T47D (cell line): Measurements from ENCODE around the gene MATCAP1.

ENCODE experiments used
- DNase-seq, 2 experiments: peaks; one replicate each; pipeline versions ENCODE4 v3.0.0 to v3.0.0-alpha.2; 2011 to 2012; ENCODE audit warnings: low read depth in 1 of 2, low spot score in 1 of 2
- JUND ChIP-seq: IDR thresholded peaks from 2 replicates; pipeline ENCODE4 v1.6.1; 2012; ENCODE audit warnings: low read depth
- in situ Hi-C: cut with HindIII; loops from 2 replicates; pipeline ENCODE4 v1.10.0; 2016; ENCODE audit warnings: low sequenced_read_pairs, low pct_unique_long_range_greater_than_20kb

MATCAP1 gene

GRCh38 chr16:67150047-67150832 is 33.5 kb downstream of the MATCAP1 start:
- in situ Hi-C loops = no loop called here
- no peak for DNase-seq
- TF ChIP-seq JUND = no peak

- no peak for TF ChIP-seq JUND
- no peak for DNase-seq
- in situ Hi-C loops = no loop called here
These were observed 34.3 kb downstream of the MATCAP1 start for GRCh38 chr16:67149276-67150046.

- in situ Hi-C loops = no loop called here
These were observed 35.0 kb downstream of the MATCAP1 start for GRCh38 chr16:67148656-67149275.

DNA sequence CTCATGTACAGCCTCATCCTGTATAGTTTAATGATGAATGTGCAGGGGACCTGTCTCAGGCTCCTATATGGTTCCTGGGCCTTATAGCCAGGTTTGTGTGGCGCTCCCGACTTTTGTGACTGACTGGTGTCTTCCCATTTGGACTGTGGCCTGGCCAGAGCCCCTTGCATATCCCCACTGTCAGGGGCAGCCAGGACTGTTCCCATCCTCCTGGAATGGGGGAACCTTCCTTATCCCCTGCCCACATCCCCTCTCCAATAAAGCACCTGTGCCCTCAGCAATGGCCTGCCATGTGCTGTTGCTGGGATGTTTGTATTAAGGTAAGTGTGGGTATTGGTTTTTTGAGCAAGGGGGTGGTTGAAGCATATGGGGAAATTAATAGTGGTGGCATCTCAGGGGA is 35.5 kb downstream of the MATCAP1 start:
- no peak for TF ChIP-seq JUND
- DNase-seq = no peak
- in situ Hi-C loops = no loop called here

More at GRCh38 chr16:67148656-67149275, 35.0 kb downstream of the MATCAP1 start:
- TF ChIP-seq JUND = no peak
- no peak for DNase-seq

GRCh38 chr16:67147437-67148140 is 36.2 kb downstream of the MATCAP1 start:
- no peak for DNase-seq
- in situ Hi-C loops = no loop called here
- TF ChIP-seq JUND = no peak

GRCh38 chr16:67146523-67147357 is 37.0 kb downstream of the MATCAP1 start:
- DNase-seq = no peak
- in situ Hi-C loops = no loop called here
- TF ChIP-seq JUND = no peak

DNA sequence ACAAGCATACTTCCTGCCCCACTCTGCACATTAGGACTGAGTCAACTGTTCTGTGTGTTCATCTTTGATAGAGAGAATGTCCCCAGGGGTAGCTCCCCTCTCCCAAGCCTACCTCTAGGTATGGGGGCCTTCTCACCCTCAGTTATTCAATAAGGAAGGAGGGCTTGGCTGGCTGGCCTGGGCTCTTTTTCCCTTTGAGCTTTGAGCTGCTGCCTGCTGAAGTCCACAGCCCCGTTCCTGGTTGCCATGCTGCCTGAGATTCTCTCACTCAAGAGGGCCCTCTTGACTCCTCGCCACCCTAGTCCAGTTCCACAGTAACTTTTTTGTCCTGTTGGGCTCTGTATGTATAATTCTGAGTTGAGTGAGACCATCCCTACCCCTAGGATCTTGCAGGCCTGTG is 38.0 kb downstream of the MATCAP1 start:
- TF ChIP-seq JUND = no peak
- DNase-seq = no peak
- in situ Hi-C loops = no loop called here

GRCh38 chr16:67144943-67145342 is 38.8 kb downstream of the MATCAP1 start:
- no peak for DNase-seq
- in situ Hi-C loops = no loop called here

DNA sequence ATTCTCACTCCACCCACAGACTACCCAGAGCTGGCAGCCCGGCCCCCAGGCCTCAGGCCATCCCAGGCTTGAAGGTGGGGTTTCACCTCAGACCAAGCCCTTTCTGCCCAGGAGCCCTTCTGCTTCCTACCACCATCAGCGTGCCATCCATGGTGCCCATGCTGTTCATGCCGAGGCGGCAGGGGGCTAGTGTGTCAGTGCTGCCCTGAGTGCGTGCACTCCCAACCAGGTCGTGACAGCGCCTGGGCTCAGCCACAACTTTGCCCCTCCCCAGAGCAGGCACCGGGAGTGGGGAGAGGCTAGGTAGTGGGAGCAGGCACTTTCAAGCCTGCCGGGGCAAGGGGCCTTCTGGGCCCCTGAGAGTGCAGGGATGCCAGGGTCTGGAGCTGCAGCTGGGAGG is 41.4 kb downstream of the MATCAP1 start:
- in situ Hi-C loops = no loop called here
- TF ChIP-seq JUND = no peak
- DNase-seq = no peak

More at GRCh38 chr16:67144943-67145342, 38.8 kb downstream of the MATCAP1 start:
- TF ChIP-seq JUND = no peak

DNA sequence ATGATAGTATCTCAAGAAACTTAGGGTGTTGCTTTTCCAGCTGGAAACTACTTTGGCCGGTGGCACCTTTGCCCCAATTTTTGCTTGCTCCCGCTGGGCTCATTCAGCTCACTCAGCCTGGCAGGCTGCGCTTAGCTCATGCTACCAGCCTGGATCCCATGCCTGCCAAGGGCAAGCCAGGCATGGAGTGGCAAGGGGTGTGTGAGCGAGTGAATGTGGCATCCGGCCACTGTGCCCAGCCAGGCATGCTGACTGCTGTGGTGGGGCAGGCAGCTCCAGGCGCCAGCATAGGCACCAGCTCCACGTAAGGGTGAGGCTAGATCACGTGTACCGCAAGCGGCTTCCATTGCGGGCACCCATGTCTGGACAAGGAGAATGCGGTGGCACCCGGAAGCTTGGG is 42.4 kb downstream of the MATCAP1 start:
- in situ Hi-C loops = no loop called here
- no peak for TF ChIP-seq JUND
- DNase-seq = no peak

DNA sequence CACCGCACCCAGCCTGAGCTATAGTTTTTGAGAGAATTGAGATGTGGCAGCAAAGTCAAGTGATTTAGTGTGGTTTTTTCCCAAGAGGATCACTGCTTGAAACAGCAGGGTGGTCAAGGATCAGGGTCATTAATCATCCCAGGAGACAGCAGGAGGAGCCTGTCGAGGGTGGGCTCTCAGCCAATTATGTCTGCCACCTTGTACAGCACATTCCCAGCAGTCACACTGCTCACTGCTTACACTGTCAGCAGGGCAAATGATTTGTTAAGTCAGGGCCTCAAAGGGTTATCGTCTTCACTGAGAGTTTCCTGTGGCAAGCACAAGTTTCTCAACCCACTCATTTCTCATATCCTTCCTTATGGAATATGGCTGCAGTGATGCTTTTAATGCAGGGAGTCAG is 46.2 kb downstream of the MATCAP1 start:
- in situ Hi-C loops = no loop called here
- TF ChIP-seq JUND = no peak
- no peak for DNase-seq

GRCh38 chr16:67129422-67129821 is 54.3 kb downstream of the MATCAP1 start:
- no peak for DNase-seq
- no peak for TF ChIP-seq JUND
- in situ Hi-C loops = no loop called here
